Endothelial cell of umbilical vein (primary cell): Measurements from ENCODE around the gene BLID. TPM values are rescaled to one million over a fixed set of nuclear protein-coding genes. Genes with fewer than 3 reads are reported as not detected.

ENCODE experiments used
- BruUV-seq: library from RNA; stranded (reverse); fragments of 400-500 nt; replicated peaks from 2 replicates; lab custom pipeline; 2021; lab: Mats Ljungman, UMichigan
- CTCF ChIA-PET: fragments of 300-600, 350-600 bp; sonication (Branson Sonifier 250); formaldehyde crosslinking; loops from one replicate; lab custom pipeline; 2021; ENCODE audit warnings: antibody characterized with exemption, inconsistent platforms; lab: Charles Lee
- POLR2A ChIA-PET: fragments of 300-600, 350-600 bp; sonication (Branson Sonifier 250); formaldehyde crosslinking; loops from one replicate; lab custom pipeline; 2021; ENCODE audit warnings: antibody characterized with exemption, inconsistent platforms; lab: Charles Lee
- DNase-seq: peaks from one replicate; pipeline ENCODE4 v3.0.0-alpha.2; 2011; ENCODE audit warnings: low read depth, low spot score
- FAIRE-seq: peaks from 2 replicates; lab custom pipeline; 2011; peaks lifted over from hg19 to GRCh38; lab: Jason Lieb, UNC
- H2AFZ ChIP-seq: 2 replicates; pipeline ENCODE4 v1.6.0; 2012; ENCODE audit warnings: low read depth, low read length, control low read depth, inconsistent platforms
- H3K27ac ChIP-seq: 2 replicates; pipeline ENCODE4 v1.5.1; 2011; ENCODE audit warnings: low read depth, mild to moderate bottlenecking, control low read depth, low read length, moderate library complexity; ENCODE audit not compliant: insufficient read depth
- H3K27me3 ChIP-seq, 2 experiments: 2 replicates each; pipeline versions ENCODE4 v1.6.0 to v1.6.1; 2011; ENCODE audit warnings: low read length in 2 of 2, mixed read lengths in 1 of 2; ENCODE audit not compliant: control insufficient read depth in 2 of 2, insufficient read depth in 2 of 2
- H3K36me3 ChIP-seq, 2 experiments: 2 replicates in 1 of 2; 3 replicates in 1 of 2; pipeline ENCODE4 v1.5.1; 2011; ENCODE audit warnings: low read length in 2 of 2, mild to moderate bottlenecking in 1 of 2, moderate library complexity in 1 of 2; ENCODE audit not compliant: control insufficient read depth in 2 of 2, insufficient read depth in 2 of 2; ENCODE audit errors: extremely low read depth in 1 of 2
- H3K4me1 ChIP-seq: 3 replicates; pipeline ENCODE4 v1.5.1; 2011; ENCODE audit warnings: mild to moderate bottlenecking, low read length; ENCODE audit not compliant: control insufficient read depth, insufficient read depth; ENCODE audit errors: extremely low read depth
- H3K4me2 ChIP-seq: 2 replicates; pipeline ENCODE4 v1.6.1; 2011; ENCODE audit warnings: low read length, control low read depth, mixed read lengths; ENCODE audit not compliant: insufficient read depth
- H3K4me3 ChIP-seq, 3 experiments: fragments of 200-600 bp in 1 of 3; sonication (generic), shearing (Covaris generic) in 1 of 3; replicated peaks in 1 of 3; 2 replicates each; pipeline ENCODE4 v1.5.1; 2011 to 2016; ENCODE audit warnings: control low read depth in 3 of 3, low read length in 3 of 3, mild to moderate bottlenecking in 2 of 3, inconsistent platforms in 1 of 3, low read depth in 1 of 3, moderate library complexity in 1 of 3; ENCODE audit not compliant: insufficient read depth in 1 of 3
- H3K79me2 ChIP-seq: 2 replicates; pipeline ENCODE4 v1.6.0; 2012; ENCODE audit warnings: low read length, inconsistent platforms; ENCODE audit not compliant: control insufficient read depth, insufficient read depth
- H3K9ac ChIP-seq: replicated peaks from 2 replicates; pipeline ENCODE3; 2011; ENCODE audit warnings: low read length, control low read depth; ENCODE audit not compliant: insufficient read depth; ENCODE audit errors: extremely low read depth
- H3K9me1 ChIP-seq: replicated peaks from 3 replicates; pipeline ENCODE4 v1.6.0; 2011; ENCODE audit warnings: mild to moderate bottlenecking, low read length; ENCODE audit not compliant: control insufficient read depth, insufficient read depth; ENCODE audit errors: extremely low read depth
- H3K9me3 ChIP-seq: replicated peaks from 2 replicates; pipeline ENCODE4 v1.5.1; 2012; ENCODE audit warnings: low read length, inconsistent platforms; ENCODE audit not compliant: control insufficient read depth, insufficient read depth
- H4K20me1 ChIP-seq: replicated peaks from 2 replicates; pipeline ENCODE3; 2011; ENCODE audit warnings: mild to moderate bottlenecking, low read length; ENCODE audit not compliant: control insufficient read depth, insufficient read depth; ENCODE audit errors: extremely low read depth
- CTCF ChIP-seq, 2 donors: IDR thresholded peaks; 1 replicate in 1 of 2; 2 replicates in 1 of 2; pipeline ENCODE4 v1.5.1; 2011; ENCODE audit warnings: low read length in 2 of 2, mild to moderate bottlenecking in 2 of 2, moderate library complexity in 2 of 2, control low read depth in 1 of 2, inconsistent platforms in 1 of 2, low read depth in 1 of 2; ENCODE audit not compliant: insufficient read depth in 1 of 2; ENCODE audit errors: extremely low read depth in 1 of 2
- EZH2 ChIP-seq: IDR thresholded peaks from 2 replicates; pipeline ENCODE4 v1.6.1; 2012; ENCODE audit warnings: borderline replicate concordance, low read depth, mild to moderate bottlenecking, moderate library complexity, low read length, inconsistent platforms; ENCODE audit not compliant: severe bottlenecking
- FOS ChIP-seq: IDR thresholded peaks from 2 replicates; pipeline ENCODE4 v1.6.1; 2011; ENCODE audit warnings: mild to moderate bottlenecking, low read length, moderate library complexity, borderline replicate concordance; ENCODE audit not compliant: insufficient read depth
- GATA2 ChIP-seq: IDR thresholded peaks from 2 replicates; pipeline ENCODE4 v1.7.0; 2011; ENCODE audit warnings: low read depth, mild to moderate bottlenecking, moderate library complexity, mixed read lengths, low read length; ENCODE audit not compliant: insufficient read length, insufficient read depth
- JUN ChIP-seq: IDR thresholded peaks from 2 replicates; pipeline ENCODE4 v1.6.1; 2011; ENCODE audit warnings: borderline replicate concordance, low read depth; ENCODE audit not compliant: insufficient read length, insufficient read depth
- MAX ChIP-seq: IDR thresholded peaks from 2 replicates; pipeline ENCODE4 v1.6.1; 2011; ENCODE audit not compliant: insufficient read depth, insufficient read length
- MYC ChIP-seq: IDR thresholded peaks from one replicate; pipeline ENCODE4 v1.6.1; 2011; ENCODE audit warnings: mild to moderate bottlenecking, low read depth, low read length
- POLR2A ChIP-seq: IDR thresholded peaks from 2 replicates; pipeline ENCODE4 v1.6.1; 2012; ENCODE audit warnings: low read depth, mild to moderate bottlenecking, control low read depth, low read length
- POLR2AphosphoS5 ChIP-seq: IDR thresholded peaks from 2 replicates; pipeline ENCODE4 v1.6.1; 2012; ENCODE audit warnings: low read depth, mild to moderate bottlenecking, control low read depth, low read length, moderate library complexity; ENCODE audit not compliant: insufficient read depth
- dilution Hi-C: fragments of 300-500 bp; cut with MboI; formaldehyde crosslinking; loops from one replicate; pipeline ENCODE4 v1.15.0; 2019; ENCODE audit warnings: low sequenced_read_pairs; ENCODE audit not compliant: extremely low pct_ligation_motif_present
- intact Hi-C: fragments of 100-400 bp; cut with micrococcal nuclease; formaldehyde crosslinking; loops from one replicate; pipeline ENCODE4 v1.10.0; 2022
- polyA plus RNA-seq, 4 experiments: library from polyadenylated mRNA; depleted of rRNA in 3 of 4; stranded (reverse) in 3 of 4; unstranded in 1 of 4; fragments of >200 nt; gene quantifications; 2 replicates each; pipeline versions ENCODE4 v1.2.1 to v1.2.3, GENCODE V29; 2011 to 2012; ENCODE audit warnings: missing spikeins in 1 of 4
- total RNA-seq: library from RNA; stranded (reverse); gene quantifications from 2 replicates; pipeline ENCODE4 v1.2.3, GENCODE V29; 2021

Gene BLID
- total and polyA plus RNA-seq, 2 donors (not counting 3 experiments of a cell fraction or from before 2014, with no cell fraction given): 0.12 to 3.5 TPM

- Histone ChIP-seq H3K9me1 (no peaks in the 10 kb centered on the region), H2AFZ (no peak overlapping the region), H3K4me2 (no peak overlapping the region), H4K20me1 (no peaks in the 10 kb centered on the region), H3K4me3 (no peak overlapping the region), H3K27ac (no peak overlapping the region), H3K79me2 (no peaks in the 10 kb centered on the region), H3K9ac (no peak overlapping the region), H3K9me3 (no peaks in the 10 kb centered on the region), H3K36me3 (no peaks in the 10 kb centered on the region), H3K4me1 (peaks cover 10% of the 10 kb centered on the region), H3K27me3 (no peaks in the 10 kb centered on the region)
- intact Hi-C loops (no loop called here), dilution Hi-C loops (no loop called here)
- POLR2A ChIA-PET: no interaction called here
- TF ChIP-seq POLR2A: no peak
- TF ChIP-seq MAX: no peak
- TF ChIP-seq MYC: no peak
- no peak for TF ChIP-seq JUN
- TF ChIP-seq EZH2: no peak
- TF ChIP-seq POLR2AphosphoS5: no peak
- TF ChIP-seq FOS: no peak
- no peak for TF ChIP-seq CTCF (IDR thresholded peaks at IDR 0.05; ENCODE audit: extremely low read depth in 1 of 2, insufficient read depth in 1 of 2, low read depth in 1 of 2, low read length in 2 of 2)
- TF ChIP-seq GATA2: no peak
- FAIRE-seq (no peak), DNase-seq (no peak)
- CTCF ChIA-PET: no interaction called here
- no TSS peak for BruUV-seq
These were observed 33.8 kb downstream of the BLID start for GRCh38 chr11:122082205-122082604.
